Measurements from ENCODE around the gene GPC5. TPM values are rescaled to one million over a fixed set of nuclear protein-coding genes. Genes with fewer than 3 reads are reported as not detected.
A peak's percentile ranks its signal among the peaks of the same experiment; 100 is the strongest.

The GPC5 gene
- total RNA-seq, 1 experiment from 2014 or later, result 0.15 TPM

- peak; percentile 35 for DNase-seq
- H3K27ac Mint-ChIP-seq, result no peak overlapping the region
- Histone ChIP-seq H3K4me2 (ENCODE audit: insufficient read depth, insufficient read length, low read length) (no peak overlapping the region), H3K4me1 (ENCODE audit: insufficient read depth, low read length) (no peaks in the 10 kb centered on the region), H4K20me1 (ENCODE audit: control insufficient read depth, insufficient read depth, insufficient read length) (no peaks in the 10 kb centered on the region), H2BK20ac (ENCODE audit: low read depth, low read length, poor library complexity, severe bottlenecking) (no peak overlapping the region), H2BK120ac (ENCODE audit: low read depth, low read length, poor library complexity, severe bottlenecking) (no peak overlapping the region), H4K91ac (ENCODE audit: insufficient read length, low read depth, low read length) (no peak overlapping the region), H2BK5ac (ENCODE audit: insufficient read length, low read length) (no peak overlapping the region), H3T11ph (ENCODE audit: low read length) (no peak overlapping the region), H3K27me3 (ENCODE audit: insufficient read depth, low read length) (no peaks in the 10 kb centered on the region), H3K14ac (ENCODE audit: insufficient read depth, low read length) (no peak overlapping the region), H3K79me2 (ENCODE audit: insufficient read depth, low read length) (no peaks in the 10 kb centered on the region), H2AK5ac (ENCODE audit: insufficient read length, low read length) (no peak overlapping the region), H3K9me3 (ENCODE audit: control insufficient read depth, low read depth, low read length) (no peaks in the 10 kb centered on the region), H2AFZ (ENCODE audit: low read length) (no peak overlapping the region), H3K27ac (ENCODE audit: insufficient read length, low read depth, low read length) (no peak overlapping the region), H3K23ac (ENCODE audit: insufficient read length, low read depth, low read length) (no peak overlapping the region), H4K8ac (replicated peaks; ENCODE audit: insufficient read length, low read depth, low read length) (no peak overlapping the region), H3K23me2 (ENCODE audit: insufficient read length, low read depth, low read length, poor library complexity, severe bottlenecking) (no peaks in the 10 kb centered on the region), H3K56ac (ENCODE audit: insufficient read length, low read depth, low read length) (no peak overlapping the region), H2BK12ac (ENCODE audit: insufficient read length, low read depth, low read length) (no peak overlapping the region), H3K79me1 (ENCODE audit: insufficient read depth, low read depth, low read length, poor library complexity, severe bottlenecking) (no peaks in the 10 kb centered on the region), H3K18ac (ENCODE audit: insufficient read length, low read depth, low read length) (no peak overlapping the region), H4K5ac (ENCODE audit: insufficient read length, low read depth, low read length) (no peak overlapping the region), H3K4ac (ENCODE audit: low read depth, low read length) (no peak overlapping the region), H3K9ac (ENCODE audit: extremely low read depth, insufficient read length, low read length) (no peak overlapping the region), H2BK15ac (ENCODE audit: low read depth, low read length) (no peak overlapping the region)
- WGBS (ENCODE audit: extremely low coverage, insufficient read length, low lambda C conversion rate), result no CpG with 5 or more reads among the region's 4 CpGs
- H3K4me3 Mint-ChIP-seq, result no peak overlapping the region
- H3K27me3 Mint-ChIP-seq (ENCODE audit: low read depth), result peaks cover 8% of the 10 kb centered on the region
- peak; percentile 73 for TF ChIP-seq CTCF (conservative IDR thresholded peaks at IDR 0.05)
- H3K36me3 Mint-ChIP-seq (ENCODE audit: insufficient read depth in 1 of 3, low read depth in 3 of 3), result no peaks in the 10 kb centered on the region
- no peaks in the 10 kb centered on the region for H3K9me3 Mint-ChIP-seq
- H3K4me1 Mint-ChIP-seq, result peaks cover 4 to 7% of the 10 kb centered on the region in 2 experiments; a peak in 3 of 4 replicates
Measured at GRCh38 chr13:92074658-92075057, 676.2 kb downstream of the GPC5 start.

Measured in H9 (cell line).